PC-9 (cell line): Measurements from ENCODE around the gene SFRP5. TPM values are rescaled to one million over a fixed set of nuclear protein-coding genes. Genes with fewer than 3 reads are reported as not detected.

Source experiments
- BruUV-seq: library from RNA; stranded (reverse); fragments of 400-500 nt; replicated peaks from 2 replicates; lab custom pipeline; 2021; lab: Mats Ljungman, UMichigan
- CTCF ChIA-PET: fragments of 300-600 bp; sonication (Branson Sonifier 250); formaldehyde crosslinking; loops from one replicate; lab custom pipeline; 2022; ENCODE audit warnings: antibody characterized with exemption; lab: Charles Lee
- POLR2A ChIA-PET: fragments of 300-600 bp; sonication (Branson Sonifier 250); formaldehyde crosslinking; loops from one replicate; lab custom pipeline; 2022; ENCODE audit warnings: antibody characterized with exemption; ENCODE audit not compliant: unreplicated experiment; lab: Charles Lee
- DNase-seq, 2 experiments: peaks; one replicate each; pipeline versions ENCODE4 v3.0.0 to v3.0.0-alpha.2; 2015 to 2022; ENCODE audit warnings: mixed read lengths in 1 of 2
- H2AFZ ChIP-seq: fragments of 200-600 bp; sonication (generic); 2 replicates; pipeline ENCODE4 v1.8.1; 2017; ENCODE audit warnings: antibody characterized with exemption
- H3F3A ChIP-seq: fragments of 200-600 bp; sonication (generic); 2 replicates; pipeline ENCODE4 v1.8.1; 2017; ENCODE audit warnings: antibody characterized with exemption, mild to moderate bottlenecking, low read depth; ENCODE audit not compliant: insufficient read depth
- H3K27ac ChIP-seq: fragments of 200-600 bp; sonication (generic); 2 replicates; pipeline ENCODE4 v1.6.1; 2016; ENCODE audit warnings: mixed run types
- H3K27me3 ChIP-seq: fragments of 200-600 bp; sonication (generic); 2 replicates; pipeline ENCODE4 v1.6.1; 2016; ENCODE audit warnings: low read depth, mixed run types; ENCODE audit not compliant: insufficient read depth
- H3K36me3 ChIP-seq: fragments of 200-600 bp; sonication (generic); 2 replicates; pipeline ENCODE4 v1.6.1; 2016; ENCODE audit warnings: low read depth, mixed run types
- H3K4me1 ChIP-seq: fragments of 200-600 bp; sonication (generic); replicated peaks from 2 replicates; pipeline ENCODE4 v1.6.1; 2016; ENCODE audit warnings: mixed run types; ENCODE audit not compliant: insufficient read depth
- H3K4me2 ChIP-seq: fragments of 200-600 bp; sonication (generic); 2 replicates; pipeline ENCODE4 v1.6.1; 2017; ENCODE audit warnings: mixed run types
- H3K4me3 ChIP-seq: fragments of 200-600 bp; sonication (generic); 2 replicates; pipeline ENCODE4 v1.6.1; 2016; ENCODE audit warnings: mixed run types
- H3K79me2 ChIP-seq: fragments of 200-600 bp; sonication (generic); 2 replicates; pipeline ENCODE4 v1.6.1; 2017; ENCODE audit warnings: low read depth, mixed run types
- H3K9me2 ChIP-seq: fragments of 200-600 bp; sonication (generic); 2 replicates; pipeline ENCODE4 v1.8.1; 2017; ENCODE audit warnings: mild to moderate bottlenecking; ENCODE audit not compliant: insufficient read depth
- H3K9me3 ChIP-seq: fragments of 200-600 bp; sonication (generic); 2 replicates; pipeline ENCODE4 v1.8.1; 2016; ENCODE audit warnings: low read depth; ENCODE audit not compliant: insufficient read depth
- H4K20me1 ChIP-seq: fragments of 200-600 bp; sonication (generic); 2 replicates; pipeline ENCODE4 v1.8.1; 2017; ENCODE audit not compliant: insufficient read depth
- CTCF ChIP-seq: fragments of 200-600 bp; sonication (generic); conservative IDR thresholded peaks from 2 replicates; pipeline ENCODE4 v1.6.1; 2017; ENCODE audit warnings: mixed run types, antibody characterized with exemption, mild to moderate bottlenecking, moderate library complexity
- EZH2 ChIP-seq: fragments of 200-600 bp; sonication (generic); IDR thresholded peaks from 2 replicates; pipeline ENCODE4 v1.8.0; 2017; ENCODE audit warnings: antibody characterized with exemption, low read depth
- intact Hi-C: fragments of 100-400 bp; cut with micrococcal nuclease; formaldehyde crosslinking; loops from one replicate; pipeline ENCODE4 v1.10.0; 2022; ENCODE audit not compliant: unreplicated experiment
- total RNA-seq: library from RNA; stranded (reverse); gene quantifications from 2 replicates; pipeline ENCODE4 v1.2.3, GENCODE V29; 2021

SFRP5 gene
- total RNA-seq, 1 experiment from 2014 or later, result not detected

- Histone ChIP-seq H4K20me1 (no peaks in the 10 kb centered on the region), H2AFZ (no peak overlapping the region), H3K79me2 (no peaks in the 10 kb centered on the region), H3K27me3 (no peaks in the 10 kb centered on the region), H3K4me2 (no peak overlapping the region), H3F3A (no peaks in the 10 kb centered on the region), H3K4me1 (no peaks in the 10 kb centered on the region), H3K9me2 (no peaks in the 10 kb centered on the region), H3K36me3 (no peaks in the 10 kb centered on the region), H3K9me3 (no peaks in the 10 kb centered on the region), H3K27ac (no peak overlapping the region), H3K4me3 (no peak overlapping the region)
- intact Hi-C loops, result no loop called here
- no peak for DNase-seq
- TF ChIP-seq CTCF (no peak), EZH2 (no peak)
- BruUV-seq, result no TSS peak
- ChIA-PET CTCF (no interaction called here), POLR2A (no interaction called here)
Observed at GRCh38 chr10:97773096-97773495, 1.3 kb upstream of the SFRP5 start.

GRCh38 chr10:97771055-97771891, 526 bp downstream of the SFRP5 start:
- H3K79me2 ChIP-seq, result no peaks in the 10 kb centered on the region
- no peak overlapping the region for H3K4me2 ChIP-seq
- H3K27ac ChIP-seq, result no peak overlapping the region
- H3K27me3 ChIP-seq, result no peaks in the 10 kb centered on the region
- H3K4me3 ChIP-seq, result no peak overlapping the region
- intact Hi-C loops, result no loop called here
- DNase-seq, result no peak
- H3K4me1 ChIP-seq, result no peaks in the 10 kb centered on the region
- ChIA-PET CTCF (no interaction called here), POLR2A (no interaction called here)
- TF ChIP-seq EZH2 (no peak), CTCF (no peak)
- H2AFZ ChIP-seq, result no peak overlapping the region
- no peaks in the 10 kb centered on the region for H3K36me3 ChIP-seq
- H3K9me2 ChIP-seq, result no peaks in the 10 kb centered on the region
- H3K9me3 ChIP-seq, result no peaks in the 10 kb centered on the region
- BruUV-seq, result no TSS peak
- H4K20me1 ChIP-seq, result no peaks in the 10 kb centered on the region
- H3F3A ChIP-seq, result no peaks in the 10 kb centered on the region

GRCh38 chr10:97770255-97770654, 1.5 kb downstream of the SFRP5 start:
- H3K27me3 ChIP-seq, result no peaks in the 10 kb centered on the region
- H3K4me1 ChIP-seq, result no peaks in the 10 kb centered on the region
- H3K79me2 ChIP-seq, result no peaks in the 10 kb centered on the region
- POLR2A ChIA-PET, result no interaction called here
- no peaks in the 10 kb centered on the region for H3K9me2 ChIP-seq
- no peak overlapping the region for H2AFZ ChIP-seq
- no peak overlapping the region for H3K27ac ChIP-seq
- no peak overlapping the region for H3K4me3 ChIP-seq
- CTCF ChIA-PET, result no interaction called here
- no peak overlapping the region for H3K4me2 ChIP-seq
- H3K9me3 ChIP-seq, result no peaks in the 10 kb centered on the region
- intact Hi-C loops, result no loop called here
- H3F3A ChIP-seq, result no peaks in the 10 kb centered on the region
- no peaks in the 10 kb centered on the region for H3K36me3 ChIP-seq
- DNase-seq, result no peak
- BruUV-seq, result no TSS peak
- H4K20me1 ChIP-seq, result no peaks in the 10 kb centered on the region
- TF ChIP-seq EZH2, result no peak
- TF ChIP-seq CTCF, result no peak
